GM23338 (cell line): ENCODE measurements around the gene PTCHD1.

Experiments used
- CREB1 ChIP-seq: fragments of 250-450 bp; sonication (Bioruptor Pico); IDR thresholded peaks from 2 replicates; pipeline ENCODE4 v1.5.0; 2020; ENCODE audit warnings: low read depth, mild to moderate bottlenecking, moderate library complexity
- CTCF ChIP-seq, 2 experiments: fragments of 200-600 bp in 1 of 2; sonication (generic) in 1 of 2; conservative IDR thresholded peaks; 2 replicates each; pipeline versions ENCODE4 v1.5.1 to v1.6.1; 2016 to 2017; ENCODE audit warnings: antibody characterized with exemption in 2 of 2, low read depth in 2 of 2, mild to moderate bottlenecking in 2 of 2, moderate library complexity in 1 of 2
- ETS1 ChIP-seq: IDR thresholded peaks from 2 replicates; pipeline ENCODE4 v1.6.1; 2016; ENCODE audit warnings: antibody characterized with exemption
- EZH2 ChIP-seq: fragments of 200-600 bp; sonication (generic); IDR thresholded peaks from one replicate; pipeline ENCODE4 v1.8.0; 2017; ENCODE audit warnings: antibody characterized with exemption, mild to moderate bottlenecking, low read depth; ENCODE audit not compliant: unreplicated experiment
- EZH2phosphoT487 ChIP-seq: fragments of 200-600 bp; sonication (generic); IDR thresholded peaks from one replicate; pipeline ENCODE4 v1.8.1; 2018; ENCODE audit warnings: antibody characterized with exemption; ENCODE audit not compliant: unreplicated experiment
- JUNB ChIP-seq: IDR thresholded peaks from one replicate; pipeline ENCODE4 v1.6.1; 2016; ENCODE audit warnings: antibody characterized with exemption; ENCODE audit not compliant: unreplicated experiment
- POLR2AphosphoS5 ChIP-seq: IDR thresholded peaks from 2 replicates; pipeline ENCODE4 v1.6.1; 2016; ENCODE audit warnings: antibody characterized with exemption, low read depth
- REST ChIP-seq: IDR thresholded peaks from one replicate; pipeline ENCODE4 v1.6.1; 2018; ENCODE audit warnings: antibody characterized with exemption; ENCODE audit not compliant: unreplicated experiment

- no peak for TF ChIP-seq CTCF (conservative IDR thresholded peaks at IDR 0.05; ENCODE audit: low read depth in 2 of 2)
- TF ChIP-seq EZH2 = no peak
- TF ChIP-seq POLR2AphosphoS5 = no peak
- TF ChIP-seq JUNB = no peak
- TF ChIP-seq CREB1 (CRISPR knock-in tag) = no peak
- TF ChIP-seq EZH2phosphoT487 = no peak
- no peak for TF ChIP-seq REST
- no peak for TF ChIP-seq ETS1
Measured at GRCh38 chrX:23386726-23387125, 52.1 kb downstream of the PTCHD1 start.
